WTC11 (cell line): ENCODE measurements around the gene RRAD. TPM values are rescaled to one million over a fixed set of nuclear protein-coding genes. Genes with fewer than 3 reads are reported as not detected.

ENCODE experiments used
- ATAC-seq: fragments of 200-7000 bp; cut with Tn5 transposase; 2 replicates; pipeline ENCODE4 v1.10.0; 2021; ENCODE audit warnings: mild to moderate bottlenecking, moderate library complexity
- CTCF ChIA-PET: fragments of 300-600 bp; sonication (Branson Sonifier 250); formaldehyde crosslinking; loops from one replicate; lab custom pipeline; 2021; ENCODE audit warnings: antibody characterized with exemption; lab: Charles Lee
- POLR2A ChIA-PET: fragments of 350-600 bp; sonication (Branson Sonifier 250); formaldehyde crosslinking; loops from one replicate; lab custom pipeline; 2021; ENCODE audit warnings: antibody characterized with exemption; lab: Charles Lee
- DNase-seq: peaks from one replicate; pipeline ENCODE4 v3.0.0; 2021; ENCODE audit warnings: low spot score
- H3K27ac Mint-ChIP-seq: 2 replicates; pipeline ENCODE4 v1.8.0; 2021; ENCODE audit warnings: mixed read lengths
- H3K27me3 Mint-ChIP-seq: 2 replicates; pipeline ENCODE4 v1.8.0; 2021; ENCODE audit warnings: low read depth, mild to moderate bottlenecking, moderate library complexity, mixed read lengths
- H3K36me3 Mint-ChIP-seq: 2 replicates; pipeline ENCODE4 v1.8.0; 2021; ENCODE audit warnings: mixed read lengths
- H3K4me1 Mint-ChIP-seq: 2 replicates; pipeline ENCODE4 v1.8.0; 2022; ENCODE audit warnings: mixed read lengths
- H3K4me3 Mint-ChIP-seq: 2 replicates; pipeline ENCODE4 v1.8.0; 2021; ENCODE audit warnings: mild to moderate bottlenecking, moderate library complexity, mixed read lengths
- H3K9me3 Mint-ChIP-seq: 2 replicates; pipeline ENCODE4 v1.8.0; 2021; ENCODE audit warnings: mixed read lengths
- ESRRA ChIP-seq: sonication (generic); formaldehyde crosslinking; IDR thresholded peaks from 2 replicates; pipeline ENCODE4 v1.8.1; 2022; ENCODE audit warnings: mild to moderate bottlenecking, missing genetic modification reagents, borderline replicate concordance
- FOXK1 ChIP-seq: sonication (generic); formaldehyde crosslinking; IDR thresholded peaks from 2 replicates; pipeline ENCODE4 v1.8.0; 2022; ENCODE audit warnings: mild to moderate bottlenecking, moderate library complexity, missing genetic modification reagents
- HMGXB4 ChIP-seq: sonication (generic); formaldehyde crosslinking; IDR thresholded peaks from 2 replicates; pipeline ENCODE4 v1.8.1; 2023; ENCODE audit warnings: mild to moderate bottlenecking, moderate library complexity, missing genetic modification reagents
- KAT7 ChIP-seq: sonication (generic); formaldehyde crosslinking; IDR thresholded peaks from 2 replicates; pipeline ENCODE4 v1.8.1; 2023; ENCODE audit warnings: missing genetic modification reagents, mild to moderate bottlenecking, borderline replicate concordance
- NFE2L1 ChIP-seq: sonication (generic); formaldehyde crosslinking; IDR thresholded peaks from 2 replicates; pipeline ENCODE4 v1.8.1; 2023; ENCODE audit warnings: missing genetic modification reagents
- RORB ChIP-seq: fragments of 250-450 bp; sonication (Bioruptor Pico); IDR thresholded peaks from 2 replicates; pipeline ENCODE4 v1.9.0; 2021; ENCODE audit warnings: mild to moderate bottlenecking
- SMAD4 ChIP-seq: sonication (generic); formaldehyde crosslinking; IDR thresholded peaks from 2 replicates; pipeline ENCODE4 v1.8.0; 2022; ENCODE audit warnings: mild to moderate bottlenecking, missing genetic modification reagents
- SP1 ChIP-seq: sonication (generic); formaldehyde crosslinking; conservative IDR thresholded peaks from 2 replicates; pipeline ENCODE4 v1.8.1; 2022; ENCODE audit warnings: missing genetic modification reagents
- TCF7 ChIP-seq: sonication (generic); formaldehyde crosslinking; IDR thresholded peaks from 2 replicates; pipeline ENCODE4 v1.8.0; 2022; ENCODE audit warnings: mild to moderate bottlenecking, low read depth, missing genetic modification reagents, moderate library complexity
- TP53 ChIP-seq: sonication (generic); formaldehyde crosslinking; IDR thresholded peaks from 2 replicates; pipeline ENCODE4 v1.8.1; 2023; ENCODE audit warnings: mild to moderate bottlenecking, missing genetic modification reagents
- ZNF138 ChIP-seq: sonication (generic); formaldehyde crosslinking; conservative IDR thresholded peaks from 2 replicates; pipeline ENCODE4 v1.8.1; 2022; ENCODE audit warnings: mild to moderate bottlenecking, moderate library complexity, missing genetic modification reagents
- ZNF232 ChIP-seq: sonication (generic); formaldehyde crosslinking; IDR thresholded peaks from 2 replicates; pipeline ENCODE4 v1.8.0; 2022; ENCODE audit warnings: mild to moderate bottlenecking, missing genetic modification reagents
- ZNF263 ChIP-seq: sonication (generic); formaldehyde crosslinking; IDR thresholded peaks from 2 replicates; pipeline ENCODE4 v1.8.1; 2022; ENCODE audit warnings: low read depth, mild to moderate bottlenecking, moderate library complexity, missing genetic modification reagents
- ZNF512 ChIP-seq: sonication (generic); formaldehyde crosslinking; IDR thresholded peaks from 2 replicates; pipeline ENCODE4 v1.8.1; 2022; ENCODE audit warnings: missing genetic modification reagents, borderline replicate concordance
- ZSCAN18 ChIP-seq: fragments of 250-450 bp; sonication (Bioruptor Pico); IDR thresholded peaks from 2 replicates; pipeline ENCODE4 v2.1.2; 2022; ENCODE audit warnings: mild to moderate bottlenecking, moderate library complexity
- total RNA-seq: library from RNA; stranded (reverse); gene quantifications from 3 replicates; pipeline ENCODE4 v1.2.3, GENCODE V29; 2021
- TF ChIP-seq, protein P1 (sequence below): fragments of 200-600 bp; IDR thresholded peaks from 2 replicates; pipeline ENCODE4 v1.8.0; 2022; ENCODE audit warnings: antibody characterized with exemption
- TF ChIP-seq, protein P2 (sequence below): sonication (generic); formaldehyde crosslinking; IDR thresholded peaks from 2 replicates; pipeline ENCODE4 v1.8.0; 2022; ENCODE audit warnings: mild to moderate bottlenecking, missing genetic modification reagents

RRAD gene
- total RNA-seq, 1 experiment from 2014 or later = 0.52 TPM

GRCh38 chr16:66961065-66961744 is 35.9 kb upstream of the RRAD start, which contains the start of gene CES3:
Gene CES3, plus strand, starts transcription at chr16:66961266. Its CDS starts 42 bp downstream, at chr16:66961308.
- CTCF ChIA-PET = interaction anchor here (0.6 to 5.3 kb wide), 73 partner anchors 9 to 560 kb away, joined by 3 to 51 read pairs (median 5); partner anchors contain the start of genes ATP6V0D1, B3GNT9, CDH16 and CIAO2B
- Mint-ChIP-seq H3K4me3 (peak within 1 kb of the TSS; percentile 66), H3K9me3 (no peaks in the 10 kb centered on the region), H3K36me3 (no peaks in the 10 kb centered on the region), H3K4me1 (peaks cover 9% of the 10 kb centered on the region), H3K27me3 (peaks cover 8% of the 10 kb centered on the region; the same call in 1 of the 2 replicates), H3K27ac (peak within 1 kb of the TSS; percentile 56)
- no peak for TF ChIP-seq ZSCAN18 (CRISPR knock-in tag)
- no peak for TF ChIP-seq RORB
- TF ChIP-seq SP1 (CRISPR knock-in tag) = no peak
- no peak for TF ChIP-seq SMAD4
- no peak for TF ChIP-seq ZNF263 (CRISPR knock-in tag)
- TF ChIP-seq HMGXB4 (CRISPR knock-in tag) = peak; percentile 51; the same call in 1 of the 2 replicates
- no peak for TF ChIP-seq ZNF232 (CRISPR knock-in tag)
- TF ChIP-seq TCF7 (CRISPR knock-in tag) = no peak
- TF ChIP-seq NFE2L1 (CRISPR knock-in tag) = no peak
- no peak for TF ChIP-seq KAT7 (CRISPR knock-in tag)
- TF ChIP-seq, protein P1, sequence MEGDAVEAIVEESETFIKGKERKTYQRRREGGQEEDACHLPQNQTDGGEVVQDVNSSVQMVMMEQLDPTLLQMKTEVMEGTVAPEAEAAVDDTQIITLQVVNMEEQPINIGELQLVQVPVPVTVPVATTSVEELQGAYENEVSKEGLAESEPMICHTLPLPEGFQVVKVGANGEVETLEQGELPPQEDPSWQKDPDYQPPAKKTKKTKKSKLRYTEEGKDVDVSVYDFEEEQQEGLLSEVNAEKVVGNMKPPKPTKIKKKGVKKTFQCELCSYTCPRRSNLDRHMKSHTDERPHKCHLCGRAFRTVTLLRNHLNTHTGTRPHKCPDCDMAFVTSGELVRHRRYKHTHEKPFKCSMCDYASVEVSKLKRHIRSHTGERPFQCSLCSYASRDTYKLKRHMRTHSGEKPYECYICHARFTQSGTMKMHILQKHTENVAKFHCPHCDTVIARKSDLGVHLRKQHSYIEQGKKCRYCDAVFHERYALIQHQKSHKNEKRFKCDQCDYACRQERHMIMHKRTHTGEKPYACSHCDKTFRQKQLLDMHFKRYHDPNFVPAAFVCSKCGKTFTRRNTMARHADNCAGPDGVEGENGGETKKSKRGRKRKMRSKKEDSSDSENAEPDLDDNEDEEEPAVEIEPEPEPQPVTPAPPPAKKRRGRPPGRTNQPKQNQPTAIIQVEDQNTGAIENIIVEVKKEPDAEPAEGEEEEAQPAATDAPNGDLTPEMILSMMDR = peak; percentile 72
- TF ChIP-seq ESRRA (CRISPR knock-in tag) = no peak
- 0 out of 2 replicates have a peak, but pooled peaks have one; percentile 69 for TF ChIP-seq ZNF512
- TF ChIP-seq FOXK1 = 0 out of 2 replicates have a peak, but pooled peaks have one; percentile 23
- TF ChIP-seq ZNF138 (CRISPR knock-in tag) = no peak
- no peak for TF ChIP-seq TP53 (CRISPR knock-in tag)
- POLR2A ChIA-PET = interaction anchor here (0.5 to 1.2 kb wide), 3 partner anchors 8 to 286 kb away, joined by 3 to 4 read pairs (median 4); partner anchors contain the start of genes FHOD1 and NOL3
- peak; percentile 100 for ATAC-seq
- DNase-seq = peak; percentile 91

DNA sequence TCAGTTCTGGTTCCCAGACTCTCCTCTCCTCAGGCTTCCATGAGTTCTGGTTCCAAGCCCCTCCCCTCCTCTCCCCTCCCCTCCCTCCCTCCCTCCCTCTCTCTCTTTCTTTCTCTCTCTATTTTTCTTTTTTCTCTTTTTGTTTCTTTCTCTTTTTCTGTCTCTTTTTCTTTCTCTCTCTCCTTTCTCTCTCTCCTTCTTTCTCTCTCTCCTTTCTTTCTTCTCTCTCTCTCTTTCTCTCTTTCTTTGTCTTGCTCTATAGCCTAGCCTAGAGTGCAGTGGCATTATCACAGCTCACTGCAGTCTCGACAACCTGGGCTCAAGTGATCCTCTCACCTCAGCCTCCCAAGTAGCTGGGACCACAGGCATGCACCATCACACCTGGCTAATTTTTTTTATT is 34.9 kb upstream of the RRAD start:
- ATAC-seq = no peak
- Mint-ChIP-seq H3K4me3 (no peak overlapping the region), H3K27me3 (peaks cover 8% of the 10 kb centered on the region; the same call in 1 of the 2 replicates), H3K27ac (no peak overlapping the region), H3K4me1 (peaks cover 9% of the 10 kb centered on the region), H3K9me3 (no peaks in the 10 kb centered on the region), H3K36me3 (no peaks in the 10 kb centered on the region)
- DNase-seq = no peak
- ChIA-PET CTCF (interaction anchor here (0.6 to 5.3 kb wide), 53 partner anchors 8 to 541 kb away, joined by 3 to 51 read pairs (median 6); partner anchors contain the start of genes ATP6V0D1, B3GNT9, CDH16 and ELMO3), POLR2A (interaction anchor here (1.0 to 1.2 kb wide), 2 partner anchors 211 to 287 kb away, joined by 3 to 4 read pairs; partner anchors contain the start of genes FHOD1 and NOL3)
- TF ChIP-seq, protein P2, sequence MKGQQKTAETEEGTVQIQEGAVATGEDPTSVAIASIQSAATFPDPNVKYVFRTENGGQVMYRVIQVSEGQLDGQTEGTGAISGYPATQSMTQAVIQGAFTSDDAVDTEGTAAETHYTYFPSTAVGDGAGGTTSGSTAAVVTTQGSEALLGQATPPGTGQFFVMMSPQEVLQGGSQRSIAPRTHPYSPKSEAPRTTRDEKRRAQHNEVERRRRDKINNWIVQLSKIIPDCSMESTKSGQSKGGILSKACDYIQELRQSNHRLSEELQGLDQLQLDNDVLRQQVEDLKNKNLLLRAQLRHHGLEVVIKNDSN (CRISPR knock-in tag) = no peak
- 0 out of 2 replicates have a peak, but pooled peaks have one; percentile 31 for TF ChIP-seq ZNF512
